ENCODE measurements around the gene PTPRC. TPM values are rescaled to one million over a fixed set of nuclear protein-coding genes. Genes with fewer than 3 reads are reported as not detected.

Gene PTPRC
- total and polyA plus RNA-seq, 4 experiments from 2014 or later, result 915 to 1,019 (median 980) TPM

GRCh38 chr1:198635964-198636363 lies 2.9 kb upstream of the PTPRC start:
- Histone ChIP-seq H3K36me3 (ENCODE audit: insufficient read depth, low read length) (no peaks in the 10 kb centered on the region), H3K27ac (ENCODE audit: low read depth, low read length) (peak overlapping the region; percentile 83), H3K9me3 (ENCODE audit: control insufficient read depth in 1 of 2, low read length in 2 of 2) (no peaks in the 10 kb centered on the region), H3K4me3 (ENCODE audit: low read length in 2 of 2) (no peak overlapping the region), H3K4me1 (ENCODE audit: insufficient read depth, low read length) (peaks cover 73% of the 10 kb centered on the region), H3K27me3 (ENCODE audit: insufficient read depth, low read length) (no peaks in the 10 kb centered on the region)
- peaks cover 50 to 63% (median 55%) of the 10 kb centered on the region in 4 donors for H3K4me1 Mint-ChIP-seq
- peak overlapping the region in 6 of 8 donors; percentile 18 to 95 (median 53) for H3K4me3 Mint-ChIP-seq
- CTCF ChIA-PET (ENCODE audit: partially characterized antibody), result interaction anchor here (0.8 to 8.9 kb wide), 8 partner anchors 11 to 110 kb away, joined by 3 to 93 read pairs (median 4); no protein-coding TSS in a partner anchor
- peak overlapping the region; percentile 71 to 97 (median 95) for H3K27ac Mint-ChIP-seq
- no peak for DNase-seq
- H3K9me3 Mint-ChIP-seq, result peaks cover 0 to 3% (median under 1%) of the 10 kb centered on the region in 8 donors
- H3K36me3 Mint-ChIP-seq, result peaks cover 11 to 14% of the 10 kb centered on the region in 2 donors
- no peaks in the 10 kb centered on the region for H3K27me3 Mint-ChIP-seq
- POLR2A ChIA-PET (ENCODE audit: partially characterized antibody), result interaction anchor here (0.6 to 13.2 kb wide), 23 partner anchors 9 to 874 kb away, joined by 3 to 494 read pairs (median 5); no protein-coding TSS in a partner anchor
- intact Hi-C loops (cut with micrococcal nuclease), result loop anchor here (1.0 to 5.0 kb wide), 2 partner anchors 9 to 479 kb away; partner anchors contain the start of gene NEK7

GRCh38 chr1:198636391-198636790 lies 2.4 kb upstream of the PTPRC start:
- peak overlapping the region; percentile 83 for H3K27ac ChIP-seq (ENCODE audit: low read depth, low read length)
- Mint-ChIP-seq H3K36me3 (peaks cover 12 to 15% of the 10 kb centered on the region in 2 donors), H3K27me3 (no peaks in the 10 kb centered on the region), H3K4me3 (peak overlapping the region in 7 of 8 donors; percentile 60 to 95 (median 67)), H3K9me3 (peaks cover 0 to 3% (median under 1%) of the 10 kb centered on the region in 8 donors), H3K27ac (peak overlapping the region; percentile 86 to 98 (median 96)), H3K4me1 (peaks cover 48 to 59% (median 51%) of the 10 kb centered on the region in 4 donors)
- no peaks in the 10 kb centered on the region for H3K27me3 ChIP-seq (ENCODE audit: insufficient read depth, low read length)
- ChIA-PET POLR2A (ENCODE audit: partially characterized antibody) (interaction anchor here (0.6 to 13.2 kb wide), 27 partner anchors 9 to 478 kb away, joined by 3 to 494 read pairs (median 5); no protein-coding TSS in a partner anchor), CTCF (ENCODE audit: partially characterized antibody) (interaction anchor here (0.8 to 8.9 kb wide), 8 partner anchors 11 to 114 kb away, joined by 3 to 93 read pairs (median 4); no protein-coding TSS in a partner anchor)
- H3K4me1 ChIP-seq (ENCODE audit: insufficient read depth, low read length), result peaks cover 69% of the 10 kb centered on the region
- no peak for DNase-seq
- H3K4me3 ChIP-seq (ENCODE audit: low read length in 2 of 2), result peak overlapping the region in 1 of 2 donors; percentile 38
- H3K36me3 ChIP-seq (ENCODE audit: insufficient read depth, low read length), result peaks cover 2% of the 10 kb centered on the region
- no peaks in the 10 kb centered on the region for H3K9me3 ChIP-seq (ENCODE audit: control insufficient read depth in 1 of 2, low read length in 2 of 2)
- intact Hi-C loops (cut with micrococcal nuclease), result loop anchor here (1.0 to 5.0 kb wide), 2 partner anchors 9 to 479 kb away; partner anchors contain the start of gene NEK7

GRCh38 chr1:198637157-198637556 lies 1.7 kb upstream of the PTPRC start:
- ChIA-PET CTCF (ENCODE audit: partially characterized antibody) (interaction anchor here (0.8 to 8.9 kb wide), 8 partner anchors 12 to 115 kb away, joined by 3 to 93 read pairs (median 4); no protein-coding TSS in a partner anchor), POLR2A (ENCODE audit: partially characterized antibody) (interaction anchor here (0.9 to 13.2 kb wide), 24 partner anchors 8 to 117 kb away, joined by 3 to 494 read pairs (median 8); no protein-coding TSS in a partner anchor)
- no peaks in the 10 kb centered on the region for H3K27me3 ChIP-seq (ENCODE audit: insufficient read depth, low read length)
- Mint-ChIP-seq H3K27me3 (no peaks in the 10 kb centered on the region), H3K27ac (peak overlapping the region; percentile 86 to 98 (median 96)), H3K4me3 (peak overlapping the region; percentile 51 to 95 (median 68)), H3K4me1 (peaks cover 40 to 51% (median 44%) of the 10 kb centered on the region in 4 donors), H3K36me3 (peaks cover 20 to 21% of the 10 kb centered on the region in 2 donors), H3K9me3 (peaks cover 0 to 3% (median under 1%) of the 10 kb centered on the region in 8 donors)
- H3K27ac ChIP-seq (ENCODE audit: low read depth, low read length), result peak overlapping the region; percentile 83
- peaks cover 61% of the 10 kb centered on the region for H3K4me1 ChIP-seq (ENCODE audit: insufficient read depth, low read length)
- peak overlapping the region in 1 of 2 donors; percentile 26 for H3K4me3 ChIP-seq (ENCODE audit: low read length in 2 of 2)
- no peak for DNase-seq
- H3K9me3 ChIP-seq (ENCODE audit: control insufficient read depth in 1 of 2, low read length in 2 of 2), result no peaks in the 10 kb centered on the region
- peaks cover 8% of the 10 kb centered on the region for H3K36me3 ChIP-seq (ENCODE audit: insufficient read depth, low read length)
- intact Hi-C loops (cut with micrococcal nuclease), result loop anchor here (5.0 kb wide), 1 partner anchor 480 kb away; the partner anchor contains the start of gene NEK7

GRCh38 chr1:198637916-198638437 lies 863 bp upstream of the PTPRC start:
- H3K27ac Mint-ChIP-seq, result peak overlapping the region; percentile 85 to 97 (median 91)
- H3K4me1 ChIP-seq (ENCODE audit: insufficient read depth, low read length), result peaks cover 60% of the 10 kb centered on the region
- H3K27me3 ChIP-seq (ENCODE audit: insufficient read depth, low read length), result no peaks in the 10 kb centered on the region
- no peaks in the 10 kb centered on the region for H3K27me3 Mint-ChIP-seq
- no peaks in the 10 kb centered on the region for H3K9me3 ChIP-seq (ENCODE audit: control insufficient read depth in 1 of 2, low read length in 2 of 2)
- H3K36me3 ChIP-seq (ENCODE audit: insufficient read depth, low read length), result peaks cover 8% of the 10 kb centered on the region
- H3K27ac ChIP-seq (ENCODE audit: low read depth, low read length), result peak overlapping the region; percentile 83
- peaks cover 38 to 47% (median 43%) of the 10 kb centered on the region in 4 donors for H3K4me1 Mint-ChIP-seq
- POLR2A ChIA-PET (ENCODE audit: partially characterized antibody), result interaction anchor here (1.2 to 13.2 kb wide), 20 partner anchors 9 to 118 kb away, joined by 3 to 494 read pairs (median 15); no protein-coding TSS in a partner anchor
- H3K36me3 Mint-ChIP-seq, result peaks cover 28 to 29% of the 10 kb centered on the region in 2 donors
- no peak for DNase-seq
- peak overlapping the region; percentile 61 to 78 for H3K4me3 ChIP-seq (ENCODE audit: low read length in 2 of 2)
- H3K4me3 Mint-ChIP-seq, result peak overlapping the region; percentile 82 to 99 (median 94)
- H3K9me3 Mint-ChIP-seq, result peaks cover 0 to 3% (median under 1%) of the 10 kb centered on the region in 8 donors
- intact Hi-C loops (cut with micrococcal nuclease), result loop anchor here (1.0 to 5.0 kb wide), 3 partner anchors 19 to 481 kb away; partner anchors contain the start of gene NEK7
- CTCF ChIA-PET (ENCODE audit: partially characterized antibody), result interaction anchor here (0.8 to 8.9 kb wide), 6 partner anchors 13 to 115 kb away, joined by 3 to 93 read pairs (median 8); no protein-coding TSS in a partner anchor

GRCh38 chr1:198638441-198638840 lies 399 bp upstream of the PTPRC start:
- Mint-ChIP-seq H3K36me3 (peaks cover 28 to 33% of the 10 kb centered on the region in 2 donors), H3K27me3 (no peaks in the 10 kb centered on the region), H3K4me3 (peak overlapping the region; percentile 82 to 99 (median 94)), H3K4me1 (peaks cover 35 to 47% (median 41%) of the 10 kb centered on the region in 4 donors), H3K27ac (peak overlapping the region; percentile 85 to 97 (median 91)), H3K9me3 (peaks cover 0 to 2% (median 0%) of the 10 kb centered on the region in 8 donors)
- H3K36me3 ChIP-seq (ENCODE audit: insufficient read depth, low read length), result peaks cover 13% of the 10 kb centered on the region
- peak overlapping the region; percentile 61 to 78 for H3K4me3 ChIP-seq (ENCODE audit: low read length in 2 of 2)
- peak overlapping the region; percentile 83 for H3K27ac ChIP-seq (ENCODE audit: low read depth, low read length)
- H3K4me1 ChIP-seq (ENCODE audit: insufficient read depth, low read length), result peaks cover 60% of the 10 kb centered on the region
- ChIA-PET POLR2A (ENCODE audit: partially characterized antibody) (interaction anchor here (1.6 to 13.2 kb wide), 18 partner anchors 7 to 119 kb away, joined by 3 to 494 read pairs (median 22); no protein-coding TSS in a partner anchor), CTCF (ENCODE audit: partially characterized antibody) (interaction anchor here (1.3 to 8.9 kb wide), 3 partner anchors 17 to 115 kb away, joined by 7 to 93 read pairs (median 16); no protein-coding TSS in a partner anchor)
- intact Hi-C loops (cut with micrococcal nuclease), result loop anchor here (1.0 to 5.0 kb wide), 3 partner anchors 18 to 481 kb away; partner anchors contain the start of gene NEK7
- no peaks in the 10 kb centered on the region for H3K9me3 ChIP-seq (ENCODE audit: control insufficient read depth in 1 of 2, low read length in 2 of 2)
- H3K27me3 ChIP-seq (ENCODE audit: insufficient read depth, low read length), result no peaks in the 10 kb centered on the region
- DNase-seq, result peak in 1 of 5 donors; percentile 22

GRCh38 chr1:198639671-198640143 lies 867 bp downstream of the PTPRC start:
- no peaks in the 10 kb centered on the region for H3K27me3 Mint-ChIP-seq
- peak in 1 of 5 donors; percentile 33 for DNase-seq
- Histone ChIP-seq H3K36me3 (ENCODE audit: insufficient read depth, low read length) (peaks cover 20% of the 10 kb centered on the region), H3K4me3 (ENCODE audit: low read length in 2 of 2) (peak overlapping the region; percentile 61 to 78), H3K27me3 (ENCODE audit: insufficient read depth, low read length) (no peaks in the 10 kb centered on the region), H3K27ac (ENCODE audit: low read depth, low read length) (peak overlapping the region; percentile 83), H3K4me1 (ENCODE audit: insufficient read depth, low read length) (peaks cover 58% of the 10 kb centered on the region), H3K9me3 (ENCODE audit: control insufficient read depth in 1 of 2, low read length in 2 of 2) (no peaks in the 10 kb centered on the region)
- H3K4me1 Mint-ChIP-seq, result peaks cover 28 to 40% (median 34%) of the 10 kb centered on the region in 4 donors
- peak overlapping the region; percentile 82 to 99 (median 94) for H3K4me3 Mint-ChIP-seq
- peak overlapping the region; percentile 79 to 98 (median 95) for H3K27ac Mint-ChIP-seq
- CTCF ChIA-PET (ENCODE audit: partially characterized antibody), result interaction anchor here (0.7 to 8.9 kb wide), 8 partner anchors 19 to 116 kb away, joined by 3 to 93 read pairs (median 4); no protein-coding TSS in a partner anchor
- H3K36me3 Mint-ChIP-seq, result peaks cover 33 to 41% of the 10 kb centered on the region in 2 donors
- intact Hi-C loops (cut with micrococcal nuclease), result loop anchor here (1.0 to 5.0 kb wide), 5 partner anchors 10 to 482 kb away; partner anchors contain the start of gene NEK7
- POLR2A ChIA-PET (ENCODE audit: partially characterized antibody), result interaction anchor here (0.6 to 13.2 kb wide), 24 partner anchors 9 to 482 kb away, joined by 3 to 494 read pairs (median 12); no protein-coding TSS in a partner anchor
- no peaks in the 10 kb centered on the region for H3K9me3 Mint-ChIP-seq

Measured in CD4-positive, alpha-beta memory T cell (primary cell).